ENCODE data around the gene SLC36A4.
"Not testable (repeated sequence)": the region's sequence is repeated elsewhere in the genome, so short reads cannot be mapped to it uniquely, and the experiment has no call there.

The SLC36A4 gene

DNA sequence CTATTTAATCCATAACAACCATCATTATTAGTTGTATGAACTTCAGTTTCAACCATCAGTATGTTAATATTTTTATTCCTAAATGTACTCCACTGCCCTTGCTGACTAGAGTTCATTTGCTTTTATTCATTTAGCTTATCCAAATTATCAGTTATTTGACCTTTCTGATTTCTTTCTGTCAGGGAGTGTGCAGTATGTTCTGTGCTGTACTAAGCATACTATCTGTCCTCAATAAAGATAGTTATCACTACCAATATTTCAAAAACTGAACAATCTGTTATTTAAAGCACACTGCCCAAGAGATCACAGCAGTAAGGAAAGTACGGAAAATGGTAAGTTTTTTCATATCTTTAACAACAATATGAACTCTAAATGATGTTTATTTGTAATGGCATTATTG is 8.3 kb downstream of the SLC36A4 start:
- H3K9ac ChIP-seq (ENCODE audit: low read depth, low read length, poor library complexity, severe bottlenecking) = no peak overlapping the region
- H4K20me1 ChIP-seq (ENCODE audit: insufficient read depth, low read length, poor library complexity, severe bottlenecking) = peaks cover 19% of the 10 kb centered on the region
- H3F3A ChIP-seq (ENCODE audit: low read depth) = no peaks in the 10 kb centered on the region
- no peaks in the 10 kb centered on the region for H3K9me2 ChIP-seq (replicated peaks; ENCODE audit: low read depth, low read length)
- no peak overlapping the region for H3K4me3 ChIP-seq (ENCODE audit: low read length, poor library complexity, severe bottlenecking)
- H3K4me1 ChIP-seq (ENCODE audit: insufficient read depth, low read length, poor library complexity, severe bottlenecking) = peaks cover 4% of the 10 kb centered on the region
- TF ChIP-seq, protein P1, sequence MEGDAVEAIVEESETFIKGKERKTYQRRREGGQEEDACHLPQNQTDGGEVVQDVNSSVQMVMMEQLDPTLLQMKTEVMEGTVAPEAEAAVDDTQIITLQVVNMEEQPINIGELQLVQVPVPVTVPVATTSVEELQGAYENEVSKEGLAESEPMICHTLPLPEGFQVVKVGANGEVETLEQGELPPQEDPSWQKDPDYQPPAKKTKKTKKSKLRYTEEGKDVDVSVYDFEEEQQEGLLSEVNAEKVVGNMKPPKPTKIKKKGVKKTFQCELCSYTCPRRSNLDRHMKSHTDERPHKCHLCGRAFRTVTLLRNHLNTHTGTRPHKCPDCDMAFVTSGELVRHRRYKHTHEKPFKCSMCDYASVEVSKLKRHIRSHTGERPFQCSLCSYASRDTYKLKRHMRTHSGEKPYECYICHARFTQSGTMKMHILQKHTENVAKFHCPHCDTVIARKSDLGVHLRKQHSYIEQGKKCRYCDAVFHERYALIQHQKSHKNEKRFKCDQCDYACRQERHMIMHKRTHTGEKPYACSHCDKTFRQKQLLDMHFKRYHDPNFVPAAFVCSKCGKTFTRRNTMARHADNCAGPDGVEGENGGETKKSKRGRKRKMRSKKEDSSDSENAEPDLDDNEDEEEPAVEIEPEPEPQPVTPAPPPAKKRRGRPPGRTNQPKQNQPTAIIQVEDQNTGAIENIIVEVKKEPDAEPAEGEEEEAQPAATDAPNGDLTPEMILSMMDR (conservative IDR thresholded peaks at IDR 0.05; ENCODE audit: low read length) = no peak
- no peak for TF ChIP-seq EZH2phosphoT487 (IDR thresholded peaks at IDR 0.05; ENCODE audit: borderline replicate concordance)
- no peaks in the 10 kb centered on the region for H3K9me3 ChIP-seq (ENCODE audit: insufficient read depth, low read depth, low read length)
- no peak overlapping the region for H2AFZ ChIP-seq (ENCODE audit: low read length)
- H3K36me3 ChIP-seq (ENCODE audit: insufficient read depth, low read length) = no peaks in the 10 kb centered on the region; the same call in none of the 2 replicates
- H3K79me2 ChIP-seq (ENCODE audit: insufficient read depth, low read length) = peaks cover 38% of the 10 kb centered on the region
- no peak overlapping the region for H3K4me2 ChIP-seq (ENCODE audit: low read depth, low read length, poor library complexity, severe bottlenecking)
- no peaks in the 10 kb centered on the region for H3K27me3 ChIP-seq (ENCODE audit: insufficient read depth, low read length, poor library complexity, severe bottlenecking)

DNA sequence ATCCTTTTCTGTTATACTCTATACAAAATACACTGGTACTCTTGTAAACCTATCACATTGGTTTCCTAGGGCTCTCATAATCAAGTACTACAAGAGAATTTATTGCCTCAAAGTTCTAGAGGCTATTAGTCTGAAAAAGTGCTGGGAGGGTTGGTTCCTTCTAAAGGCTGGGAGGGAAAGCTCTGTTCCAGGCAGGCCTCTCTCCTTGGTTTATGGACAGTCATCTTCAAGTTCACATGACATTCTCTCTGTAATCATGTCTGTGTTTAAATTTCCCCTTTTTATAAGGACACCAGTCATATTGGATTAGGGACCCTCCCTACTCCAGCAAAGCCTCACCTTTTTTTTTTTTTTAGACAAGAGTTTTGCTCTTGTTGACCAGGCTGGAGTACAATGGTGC is 9.1 kb downstream of the SLC36A4 start:
- H3K4me2 ChIP-seq (ENCODE audit: low read depth, low read length, poor library complexity, severe bottlenecking) = no peak overlapping the region
- H3K9me2 ChIP-seq (replicated peaks; ENCODE audit: low read depth, low read length) = no peaks in the 10 kb centered on the region
- no peak overlapping the region for H2AFZ ChIP-seq (ENCODE audit: low read length)
- peaks cover 16% of the 10 kb centered on the region for H4K20me1 ChIP-seq (ENCODE audit: insufficient read depth, low read length, poor library complexity, severe bottlenecking)
- peaks cover 33% of the 10 kb centered on the region for H3K79me2 ChIP-seq (ENCODE audit: insufficient read depth, low read length)
- no peak overlapping the region for H3K9ac ChIP-seq (ENCODE audit: low read depth, low read length, poor library complexity, severe bottlenecking)
- no peaks in the 10 kb centered on the region for H3F3A ChIP-seq (ENCODE audit: low read depth)
- TF ChIP-seq EZH2phosphoT487 (IDR thresholded peaks at IDR 0.05; ENCODE audit: borderline replicate concordance) = no peak
- TF ChIP-seq, protein P1 (conservative IDR thresholded peaks at IDR 0.05; ENCODE audit: low read length) = no peak
- no peaks in the 10 kb centered on the region; the same call in none of the 2 replicates for H3K36me3 ChIP-seq (ENCODE audit: insufficient read depth, low read length)
- no peak overlapping the region for H3K4me3 ChIP-seq (ENCODE audit: low read length, poor library complexity, severe bottlenecking)
- no peaks in the 10 kb centered on the region for H3K27me3 ChIP-seq (ENCODE audit: insufficient read depth, low read length, poor library complexity, severe bottlenecking)
- peaks cover 2% of the 10 kb centered on the region for H3K4me1 ChIP-seq (ENCODE audit: insufficient read depth, low read length, poor library complexity, severe bottlenecking)
- H3K9me3 ChIP-seq (ENCODE audit: insufficient read depth, low read depth, low read length) = no peaks in the 10 kb centered on the region

DNA sequence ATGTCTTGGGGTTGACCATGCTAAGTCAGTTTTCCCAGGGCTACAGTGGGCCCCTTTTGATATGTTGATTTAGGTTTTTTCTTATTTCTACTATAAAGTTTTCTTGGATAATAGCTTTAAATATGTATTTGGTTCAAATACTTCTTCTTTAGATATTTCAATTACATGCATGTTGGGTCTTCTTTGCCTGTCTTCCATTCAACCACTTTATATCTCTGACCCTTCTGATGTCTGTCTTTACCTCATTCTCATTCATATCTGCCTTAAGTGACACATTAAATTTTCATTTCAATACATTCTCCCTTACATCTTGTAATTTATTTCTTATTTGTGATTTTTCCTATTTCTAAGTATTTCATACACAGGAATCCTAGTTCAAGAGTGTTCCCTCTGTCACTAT is 10.5 kb downstream of the SLC36A4 start:
- no peaks in the 10 kb centered on the region for H3F3A ChIP-seq (ENCODE audit: low read depth)
- H3K9ac ChIP-seq (ENCODE audit: low read depth, low read length, poor library complexity, severe bottlenecking) = no peak overlapping the region
- H4K20me1 ChIP-seq (ENCODE audit: insufficient read depth, low read length, poor library complexity, severe bottlenecking) = peaks cover 8% of the 10 kb centered on the region
- no peak overlapping the region for H3K4me2 ChIP-seq (ENCODE audit: low read depth, low read length, poor library complexity, severe bottlenecking)
- H3K9me2 ChIP-seq (replicated peaks; ENCODE audit: low read depth, low read length) = no peaks in the 10 kb centered on the region
- no peak for TF ChIP-seq EZH2phosphoT487 (IDR thresholded peaks at IDR 0.05; ENCODE audit: borderline replicate concordance)
- TF ChIP-seq, protein P1 (conservative IDR thresholded peaks at IDR 0.05; ENCODE audit: low read length) = no peak
- H3K27me3 ChIP-seq (ENCODE audit: insufficient read depth, low read length, poor library complexity, severe bottlenecking) = no peaks in the 10 kb centered on the region
- no peak overlapping the region for H3K4me3 ChIP-seq (ENCODE audit: low read length, poor library complexity, severe bottlenecking)
- H3K9me3 ChIP-seq (ENCODE audit: insufficient read depth, low read depth, low read length) = no peaks in the 10 kb centered on the region
- H3K4me1 ChIP-seq (ENCODE audit: insufficient read depth, low read length, poor library complexity, severe bottlenecking) = no peaks in the 10 kb centered on the region
- H3K79me2 ChIP-seq (ENCODE audit: insufficient read depth, low read length) = peaks cover 23% of the 10 kb centered on the region
- no peak overlapping the region for H2AFZ ChIP-seq (ENCODE audit: low read length)
- H3K36me3 ChIP-seq (ENCODE audit: insufficient read depth, low read length) = no peaks in the 10 kb centered on the region; the same call in 1 of the 2 replicates

DNA sequence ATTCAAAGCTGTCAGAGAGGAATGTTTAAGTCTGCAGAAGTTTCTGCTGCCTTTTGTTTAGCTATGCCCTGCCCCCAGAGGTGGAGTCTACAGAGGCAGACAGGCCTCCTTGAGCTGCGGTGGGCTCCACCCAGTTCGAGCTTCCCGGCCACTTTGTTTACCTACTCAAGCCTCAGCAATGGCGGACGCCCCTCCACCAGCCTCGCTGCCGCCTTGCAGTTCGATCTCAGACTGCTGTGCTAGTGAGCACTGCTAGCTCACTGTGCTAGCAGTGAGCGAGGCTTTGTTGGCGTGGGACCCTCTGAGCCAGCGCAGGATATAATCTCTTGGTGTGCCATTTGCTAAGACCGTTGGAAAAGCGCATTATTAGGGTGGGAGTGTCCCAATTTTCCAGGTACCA is 19.9 kb downstream of the SLC36A4 start:
- not testable (repeated sequence) for H3F3A ChIP-seq (ENCODE audit: low read depth); H3K4me3 ChIP-seq (ENCODE audit: low read length, poor library complexity, severe bottlenecking); H3K4me2 ChIP-seq (ENCODE audit: low read depth, low read length, poor library complexity, severe bottlenecking); H3K9me3 ChIP-seq (ENCODE audit: insufficient read depth, low read depth, low read length); H3K9ac ChIP-seq (ENCODE audit: low read depth, low read length, poor library complexity, severe bottlenecking); H3K9me2 ChIP-seq (replicated peaks; ENCODE audit: low read depth, low read length); H4K20me1 ChIP-seq (ENCODE audit: insufficient read depth, low read length, poor library complexity, severe bottlenecking); H3K27me3 ChIP-seq (ENCODE audit: insufficient read depth, low read length, poor library complexity, severe bottlenecking); H3K4me1 ChIP-seq (ENCODE audit: insufficient read depth, low read length, poor library complexity, severe bottlenecking); H2AFZ ChIP-seq (ENCODE audit: low read length); H3K79me2 ChIP-seq (ENCODE audit: insufficient read depth, low read length)
- H3K36me3 ChIP-seq (ENCODE audit: insufficient read depth, low read length) = peaks cover 34% of the 10 kb centered on the region
